Neutrophil (primary cell): ENCODE data around the gene MIER1.
A peak's percentile ranks its signal among the peaks of the same experiment; 100 is the strongest.

Experiments
- H3K27ac ChIP-seq: fragments of 200-600 bp; sonication (generic); 2 replicates; pipeline ENCODE4 v1.5.1; 2016; ENCODE audit warnings: mild to moderate bottlenecking, moderate library complexity
- H3K27me3 ChIP-seq: fragments of 200-600 bp; sonication (generic); 2 replicates; pipeline ENCODE4 v1.6.0; 2016; ENCODE audit warnings: mild to moderate bottlenecking
- H3K36me3 ChIP-seq: fragments of 200-600 bp; sonication (generic); 2 replicates; pipeline ENCODE4 v1.5.1; 2017
- H3K4me1 ChIP-seq, 2 experiments: fragments of 200-600 bp in 1 of 2; sonication (generic) in 1 of 2; 1 replicate in 1 of 2; 2 replicates in 1 of 2; pipeline versions ENCODE4 v1.5.1 to v1.6.1; 2013 to 2016; ENCODE audit warnings: low read depth in 1 of 2, low read length in 1 of 2, mild to moderate bottlenecking in 1 of 2, moderate library complexity in 1 of 2; ENCODE audit not compliant: control insufficient read depth in 1 of 2, insufficient read depth in 1 of 2
- H3K4me3 ChIP-seq, 2 experiments: fragments of 200-600 bp in 1 of 2; sonication (generic) in 1 of 2; 1 replicate in 1 of 2; 2 replicates in 1 of 2; pipeline ENCODE4 v1.5.1; 2013 to 2016; ENCODE audit warnings: low read depth in 1 of 2, low read length in 1 of 2, mild to moderate bottlenecking in 1 of 2, moderate library complexity in 1 of 2
- H3K9me3 ChIP-seq: fragments of 200-600 bp; sonication (generic); 2 replicates; pipeline ENCODE4 v1.5.1; 2016
- TF ChIP-seq, protein P1 (sequence below): fragments of 200-600 bp; sonication (generic); IDR thresholded peaks from 2 replicates; pipeline ENCODE4 v1.5.1; 2016; ENCODE audit warnings: antibody characterized with exemption

Gene MIER1

DNA sequence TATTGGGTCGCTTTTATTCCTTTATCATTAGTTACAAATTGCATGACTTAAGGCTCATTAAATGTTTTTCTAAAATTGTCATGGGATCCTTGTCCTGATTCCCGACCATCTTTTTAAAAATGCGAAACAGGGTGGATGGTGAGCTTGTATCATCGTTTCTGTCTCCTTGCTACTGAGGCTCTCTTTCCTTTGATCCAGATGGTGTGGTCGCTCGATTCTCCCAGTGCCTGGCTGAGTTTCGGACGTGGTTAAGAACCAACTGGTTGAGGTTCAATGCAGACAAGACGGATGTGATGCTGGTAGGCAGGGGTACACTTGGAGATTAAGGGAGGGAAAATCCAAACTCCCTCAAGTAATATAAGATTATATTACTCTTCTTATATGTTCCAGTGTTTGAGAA is 1.2 kb downstream of the MIER1 start:
- no peaks in the 10 kb centered on the region for H3K36me3 ChIP-seq
- TF ChIP-seq, protein P1, sequence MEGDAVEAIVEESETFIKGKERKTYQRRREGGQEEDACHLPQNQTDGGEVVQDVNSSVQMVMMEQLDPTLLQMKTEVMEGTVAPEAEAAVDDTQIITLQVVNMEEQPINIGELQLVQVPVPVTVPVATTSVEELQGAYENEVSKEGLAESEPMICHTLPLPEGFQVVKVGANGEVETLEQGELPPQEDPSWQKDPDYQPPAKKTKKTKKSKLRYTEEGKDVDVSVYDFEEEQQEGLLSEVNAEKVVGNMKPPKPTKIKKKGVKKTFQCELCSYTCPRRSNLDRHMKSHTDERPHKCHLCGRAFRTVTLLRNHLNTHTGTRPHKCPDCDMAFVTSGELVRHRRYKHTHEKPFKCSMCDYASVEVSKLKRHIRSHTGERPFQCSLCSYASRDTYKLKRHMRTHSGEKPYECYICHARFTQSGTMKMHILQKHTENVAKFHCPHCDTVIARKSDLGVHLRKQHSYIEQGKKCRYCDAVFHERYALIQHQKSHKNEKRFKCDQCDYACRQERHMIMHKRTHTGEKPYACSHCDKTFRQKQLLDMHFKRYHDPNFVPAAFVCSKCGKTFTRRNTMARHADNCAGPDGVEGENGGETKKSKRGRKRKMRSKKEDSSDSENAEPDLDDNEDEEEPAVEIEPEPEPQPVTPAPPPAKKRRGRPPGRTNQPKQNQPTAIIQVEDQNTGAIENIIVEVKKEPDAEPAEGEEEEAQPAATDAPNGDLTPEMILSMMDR = no peak
- peak overlapping the region; percentile 83 to 96 for H3K4me3 ChIP-seq
- no peaks in the 10 kb centered on the region for H3K27me3 ChIP-seq
- H3K9me3 ChIP-seq = no peaks in the 10 kb centered on the region
- peaks cover 45 to 48% of the 10 kb centered on the region in 2 experiments for H3K4me1 ChIP-seq
- peak overlapping the region; percentile 96 for H3K27ac ChIP-seq

GRCh38 chr1:66927528-66927927 is 2.7 kb downstream of the MIER1 start:
- Histone ChIP-seq H3K4me1 (peaks cover 59 to 63% of the 10 kb centered on the region in 2 experiments), H3K36me3 (no peaks in the 10 kb centered on the region), H3K9me3 (no peaks in the 10 kb centered on the region), H3K4me3 (no peak overlapping the region), H3K27me3 (no peaks in the 10 kb centered on the region), H3K27ac (no peak overlapping the region)
- TF ChIP-seq, protein P1 = no peak

DNA sequence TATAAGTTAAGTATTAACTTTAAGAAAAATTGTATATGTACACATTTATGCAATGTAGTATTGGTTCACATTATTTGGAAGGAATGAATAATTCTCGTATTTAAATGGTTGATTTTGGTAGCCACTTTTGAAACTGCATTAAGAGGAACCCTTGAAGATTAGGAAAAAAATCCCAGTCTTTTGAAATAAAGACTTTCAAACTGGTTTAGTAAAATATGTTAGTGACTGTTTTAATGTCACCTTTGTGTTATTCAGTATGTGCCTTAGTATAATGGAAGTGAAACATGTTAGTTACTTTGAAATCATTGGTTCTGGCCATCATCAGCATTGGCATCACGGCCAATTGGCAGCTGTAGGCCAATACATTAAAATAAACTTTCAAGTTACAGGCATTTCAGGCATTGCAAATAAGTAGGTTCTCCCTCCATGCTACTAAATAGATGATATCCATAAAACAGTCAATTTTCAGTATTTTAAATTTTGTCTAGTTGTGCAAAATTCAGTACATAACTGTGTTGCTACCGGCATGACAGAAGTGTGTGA is 4.4 kb downstream of the MIER1 start:
- TF ChIP-seq, protein P1 = no peak
- Histone ChIP-seq H3K9me3 (no peaks in the 10 kb centered on the region), H3K4me1 (peaks cover 68 to 73% of the 10 kb centered on the region in 2 experiments), H3K27ac (peak overlapping the region; percentile 98), H3K4me3 (peak overlapping the region; percentile 75 to 91), H3K27me3 (no peaks in the 10 kb centered on the region), H3K36me3 (no peaks in the 10 kb centered on the region)

- Histone ChIP-seq H3K27ac (peak overlapping the region; percentile 98), H3K36me3 (no peaks in the 10 kb centered on the region), H3K4me3 (peak overlapping the region; percentile 75 to 91), H3K9me3 (no peaks in the 10 kb centered on the region), H3K4me1 (peaks cover 67 to 74% of the 10 kb centered on the region in 2 experiments), H3K27me3 (no peaks in the 10 kb centered on the region)
- TF ChIP-seq, protein P1 = no peak
Observed at GRCh38 chr1:66929691-66929998, 4.9 kb downstream of the MIER1 start.

- TF ChIP-seq, protein P1 = peak; percentile 65
- no peaks in the 10 kb centered on the region for H3K27me3 ChIP-seq
- peaks cover 72 to 78% of the 10 kb centered on the region in 2 experiments for H3K4me1 ChIP-seq
- H3K27ac ChIP-seq = peak overlapping the region; percentile 98
- no peaks in the 10 kb centered on the region for H3K36me3 ChIP-seq
- H3K9me3 ChIP-seq = no peaks in the 10 kb centered on the region
- H3K4me3 ChIP-seq = peak overlapping the region; percentile 75 to 91
Observed at GRCh38 chr1:66929999-66930822, 5.4 kb downstream of the MIER1 start.
